ENCODE measurements around the gene ZC3H4.

The ZC3H4 gene

DNA sequence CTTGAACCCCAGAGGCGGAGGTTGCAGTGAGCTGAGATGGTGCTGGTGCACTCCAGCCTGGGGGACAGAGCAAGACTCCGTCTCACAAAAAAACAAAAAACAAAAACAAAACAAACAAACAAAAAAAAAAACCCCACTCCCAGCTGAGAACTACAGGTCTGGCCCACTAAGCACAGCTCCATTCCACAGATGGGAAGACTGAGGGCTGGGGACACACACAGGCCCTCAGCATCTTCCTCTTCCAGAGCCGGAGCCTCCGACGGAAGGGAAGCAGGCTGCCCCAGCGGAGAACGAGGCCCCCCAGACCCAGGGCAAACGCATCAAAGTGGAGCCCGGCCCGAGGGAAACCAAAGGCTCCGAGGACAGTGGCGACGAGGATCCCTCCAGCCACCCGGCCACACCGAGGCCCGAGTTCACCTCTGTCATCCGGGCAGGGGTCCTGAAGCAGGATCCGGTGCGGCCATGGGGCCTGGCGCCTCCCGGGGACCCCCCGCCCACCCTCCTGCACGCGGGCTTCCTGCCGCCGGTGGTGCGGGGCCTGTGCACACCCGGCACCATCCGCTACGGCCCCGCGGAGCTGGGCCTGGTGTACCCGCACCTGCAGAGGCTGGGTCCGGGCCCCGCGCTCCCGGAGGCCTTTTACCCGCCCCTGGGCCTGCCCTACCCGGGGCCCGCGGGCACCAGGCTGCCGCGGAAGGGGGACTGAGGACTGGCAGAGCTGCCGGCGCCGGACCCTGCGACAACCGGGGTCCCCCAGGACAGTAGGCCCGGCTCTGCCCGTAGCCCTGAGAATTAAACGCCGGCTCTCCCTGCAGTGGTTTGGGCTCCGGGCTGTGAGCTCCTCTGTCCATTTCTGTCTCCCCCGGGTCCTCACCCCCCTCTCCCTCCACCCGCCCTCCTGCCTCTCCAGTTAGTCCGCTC is 68.4 kb downstream of the ZC3H4 start:
- DNase-seq, result no peak

GRCh38 chr19:47040869-47041268 is 72.7 kb downstream of the ZC3H4 start:
- no peak for DNase-seq

DNA sequence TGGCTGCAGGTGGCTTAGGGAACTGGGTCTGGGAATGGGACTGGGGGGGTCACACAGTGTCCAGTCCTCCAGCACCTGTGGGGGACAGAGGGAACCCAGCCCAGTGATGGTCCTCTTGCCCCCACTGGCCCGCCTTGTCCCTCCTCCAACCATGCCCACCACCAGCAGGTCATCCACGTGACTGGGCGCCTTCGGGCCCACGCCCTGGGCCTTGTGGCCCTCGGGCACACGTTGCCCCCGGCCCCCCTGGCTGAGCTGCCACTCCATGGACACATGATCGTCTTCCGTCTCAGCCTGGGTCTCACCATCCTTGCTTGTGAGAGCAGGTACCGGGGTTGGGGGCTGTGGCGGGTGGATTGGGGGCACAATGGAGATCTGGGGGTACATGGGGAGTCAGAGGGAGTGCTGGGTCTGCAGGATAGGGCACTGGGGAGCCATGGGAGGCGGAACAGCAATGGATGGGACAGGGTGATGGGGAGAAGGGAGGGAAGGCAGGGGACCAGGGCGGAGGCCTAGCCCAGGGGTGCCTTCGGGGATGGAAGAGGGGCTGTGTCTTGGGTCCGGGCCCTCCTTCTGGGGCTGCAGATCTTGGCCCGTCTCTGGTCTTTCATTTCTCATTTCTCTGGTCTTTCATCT is 74.2 kb downstream of the ZC3H4 start:
- DNase-seq, result no peak

DNA sequence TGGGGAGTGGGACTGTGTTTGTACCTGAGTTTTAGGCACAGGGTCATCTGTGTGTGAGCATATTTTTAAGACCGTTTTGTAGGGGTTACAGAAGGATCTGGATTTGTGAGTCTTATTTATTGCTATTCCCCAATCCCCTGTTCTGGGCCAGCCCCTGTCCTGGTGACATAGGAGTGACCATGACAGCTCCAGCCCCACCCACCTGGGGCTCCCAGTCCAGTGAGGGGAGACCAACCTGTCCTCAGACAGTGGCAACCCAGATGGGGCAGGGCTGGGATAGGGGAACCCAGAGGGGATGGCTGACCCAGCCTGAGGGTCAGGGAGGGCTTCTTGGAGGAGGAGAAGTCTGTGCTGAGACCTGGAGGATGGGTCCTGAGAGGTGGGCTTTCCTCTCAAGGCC is 75.8 kb downstream of the ZC3H4 start:
- no peak for DNase-seq

DNA sequence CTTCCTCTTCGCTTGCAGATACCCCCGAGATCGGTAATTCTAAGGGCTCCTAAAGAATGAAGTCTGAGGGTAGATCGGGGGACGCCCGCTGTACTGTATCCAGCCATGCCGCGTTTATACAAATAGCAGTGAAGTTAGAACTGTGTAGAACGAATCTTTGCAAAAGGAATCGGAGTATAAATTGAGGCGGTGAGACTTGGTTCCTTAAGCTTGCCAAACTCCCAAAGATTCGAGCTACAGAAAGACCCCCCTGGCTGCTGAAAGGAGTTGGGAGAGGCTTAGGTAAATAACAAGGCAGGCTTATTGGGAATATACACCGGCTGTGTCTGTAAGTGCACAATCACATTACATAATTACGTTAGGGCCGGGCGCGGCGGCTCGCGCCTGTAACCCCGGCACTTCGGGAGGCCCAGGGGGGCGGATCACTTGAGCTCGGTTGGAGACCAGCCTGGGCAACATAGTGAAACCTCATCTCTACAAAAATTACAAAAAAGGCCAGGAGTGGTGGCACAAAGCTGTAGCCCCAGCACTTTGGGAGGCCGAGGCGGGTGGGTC is 77.4 kb downstream of the ZC3H4 start:
- DNase-seq, result no peak

- DNase-seq, result peak; percentile 89
Observed at GRCh38 chr19:47035127-47036096, 78.2 kb downstream of the ZC3H4 start.

DNA sequence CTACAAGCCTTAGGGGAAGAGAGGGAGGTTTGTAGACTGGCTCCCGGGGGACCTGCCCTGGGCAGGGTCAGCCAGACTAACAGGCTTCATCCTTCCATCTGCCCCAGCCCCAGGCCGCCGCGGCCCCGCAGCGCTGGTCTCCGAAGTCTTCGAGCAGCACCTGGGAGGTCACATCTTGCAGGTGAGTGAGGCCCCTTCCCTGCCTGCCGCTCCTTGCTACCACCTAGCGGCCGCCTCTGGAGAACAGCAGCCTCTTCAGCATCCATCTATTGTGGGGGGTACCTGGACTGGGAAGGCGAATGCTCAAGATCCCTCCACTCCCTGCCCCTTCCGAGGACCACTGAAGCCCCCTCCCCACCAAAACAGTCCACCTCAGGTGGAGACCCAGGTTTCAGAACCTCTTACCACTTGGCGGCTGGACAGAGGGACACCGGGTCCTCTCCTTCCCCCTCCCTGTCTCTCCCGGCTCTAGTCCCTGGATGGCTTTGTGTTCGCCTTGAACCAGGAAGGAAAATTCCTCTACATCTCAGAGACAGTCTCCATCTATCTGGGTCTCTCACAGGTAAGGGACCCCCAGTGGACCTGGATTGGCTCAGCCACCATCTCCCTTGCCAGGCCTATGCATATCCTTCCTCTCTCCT is 81.3 kb downstream of the ZC3H4 start:
- no peak for DNase-seq

GRCh38 chr19:47028195-47028601 is 85.4 kb downstream of the ZC3H4 start:
- DNase-seq, result no peak

GRCh38 chr19:47027586-47028088 is 85.9 kb downstream of the ZC3H4 start:
- DNase-seq, result no peak

DNA sequence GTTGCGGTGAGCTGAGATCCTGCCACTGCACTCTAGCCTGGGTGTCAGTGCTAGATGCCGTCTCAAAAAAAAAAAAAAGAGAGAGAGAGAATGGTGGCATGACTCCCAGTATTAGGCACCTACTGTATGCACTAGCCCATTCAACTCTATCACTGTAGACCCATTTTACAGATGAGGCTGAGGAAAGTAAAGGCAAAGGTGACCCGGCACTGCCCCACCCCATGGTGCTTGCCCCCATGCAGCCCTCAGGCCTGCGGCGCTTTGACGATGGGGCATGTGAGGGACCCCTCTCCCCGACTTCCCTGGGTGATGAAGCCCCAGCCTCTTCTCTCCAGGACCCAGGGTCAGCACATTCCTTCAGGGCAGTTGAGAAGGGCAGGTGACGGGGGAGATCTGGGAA is 86.7 kb downstream of the ZC3H4 start:
- no peak for DNase-seq

DNA sequence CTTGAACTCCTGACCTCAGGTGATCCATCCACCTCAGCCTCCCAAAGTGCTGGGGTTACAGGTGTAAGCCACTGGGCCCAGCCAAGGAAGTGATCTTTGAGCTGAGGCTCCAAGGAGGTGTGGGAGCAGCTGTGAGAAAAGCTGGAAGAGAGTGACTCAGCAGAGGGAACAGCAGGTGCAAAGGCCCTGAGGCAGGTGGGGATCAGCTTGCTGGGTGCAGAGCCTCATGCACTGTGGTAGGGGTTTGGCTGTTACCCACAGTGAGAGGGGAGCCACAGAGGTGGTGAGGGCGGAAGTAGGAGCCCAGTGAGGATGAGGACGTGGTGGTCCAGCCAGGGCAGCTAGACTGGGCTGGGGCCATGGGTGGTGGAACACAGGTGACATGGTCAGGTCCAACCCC is 87.4 kb downstream of the ZC3H4 start:
- DNase-seq, result no peak

- no peak for DNase-seq
Observed at GRCh38 chr19:47024502-47024901, 89.1 kb downstream of the ZC3H4 start.

- no peak for DNase-seq
Observed at GRCh38 chr19:47023448-47023794, 90.2 kb downstream of the ZC3H4 start.

DNA sequence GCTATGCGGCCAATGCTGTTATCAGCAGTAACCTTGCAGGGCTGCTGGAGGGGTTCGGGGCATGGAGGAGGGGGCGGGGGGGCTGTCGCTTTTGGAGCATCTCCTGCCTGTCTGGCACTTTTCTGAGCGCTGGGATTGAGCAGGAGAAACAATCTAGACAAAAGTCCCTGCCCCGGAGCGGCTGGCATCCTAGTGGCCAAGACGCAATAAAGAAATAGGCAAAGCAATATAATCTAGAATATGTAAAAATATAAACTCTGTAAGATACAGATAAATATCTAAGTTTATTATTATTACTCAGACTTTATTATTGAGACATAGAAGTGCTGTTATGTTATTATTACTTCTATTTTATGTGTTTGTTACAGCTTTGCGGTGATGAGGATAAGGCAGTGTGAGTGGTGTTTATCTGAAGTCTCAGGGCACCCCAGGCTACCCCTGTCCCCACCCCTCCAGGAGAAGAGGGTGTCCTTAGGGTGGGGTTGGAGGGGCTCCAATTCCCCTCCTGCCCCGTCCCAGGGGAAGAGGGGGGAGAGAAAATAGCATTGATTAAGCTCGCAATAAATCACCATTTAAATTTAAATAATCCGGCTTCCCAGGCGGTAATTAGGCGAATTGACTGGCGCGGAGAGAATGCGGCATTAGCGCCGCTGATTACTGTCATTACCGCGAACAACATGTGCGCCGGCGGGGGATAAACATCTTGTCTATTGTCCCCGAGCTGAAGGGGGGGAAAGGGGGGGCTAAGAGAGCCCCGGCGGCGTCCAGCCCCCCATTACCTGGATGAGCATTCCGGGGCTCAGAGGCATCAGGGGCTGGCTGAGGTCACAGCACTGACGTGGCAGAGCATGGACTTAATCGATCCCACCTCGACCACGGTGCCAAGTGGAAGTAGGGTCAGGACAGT is 90.8 kb downstream of the ZC3H4 start:
- no peak for DNase-seq

DNA sequence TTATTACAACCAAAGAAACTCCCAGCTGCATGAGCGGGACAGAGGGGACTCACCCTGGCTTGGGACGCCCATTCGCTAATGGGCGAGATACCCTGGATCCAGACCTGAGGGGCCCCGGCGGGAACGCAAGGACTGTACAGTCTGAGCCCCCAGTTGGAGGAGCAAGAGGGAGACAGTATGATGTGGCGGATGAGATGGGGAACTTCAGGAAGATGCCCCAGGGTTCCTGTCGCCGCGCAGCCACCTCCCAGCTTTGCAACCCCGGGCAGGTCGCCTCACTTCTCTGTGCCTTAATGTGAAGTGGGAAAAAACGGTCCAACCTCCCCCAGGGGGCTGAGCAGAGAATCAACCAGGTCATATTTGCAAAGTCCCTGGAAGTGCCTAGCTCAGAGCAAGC is 91.4 kb downstream of the ZC3H4 start:
- no peak for DNase-seq

DNA sequence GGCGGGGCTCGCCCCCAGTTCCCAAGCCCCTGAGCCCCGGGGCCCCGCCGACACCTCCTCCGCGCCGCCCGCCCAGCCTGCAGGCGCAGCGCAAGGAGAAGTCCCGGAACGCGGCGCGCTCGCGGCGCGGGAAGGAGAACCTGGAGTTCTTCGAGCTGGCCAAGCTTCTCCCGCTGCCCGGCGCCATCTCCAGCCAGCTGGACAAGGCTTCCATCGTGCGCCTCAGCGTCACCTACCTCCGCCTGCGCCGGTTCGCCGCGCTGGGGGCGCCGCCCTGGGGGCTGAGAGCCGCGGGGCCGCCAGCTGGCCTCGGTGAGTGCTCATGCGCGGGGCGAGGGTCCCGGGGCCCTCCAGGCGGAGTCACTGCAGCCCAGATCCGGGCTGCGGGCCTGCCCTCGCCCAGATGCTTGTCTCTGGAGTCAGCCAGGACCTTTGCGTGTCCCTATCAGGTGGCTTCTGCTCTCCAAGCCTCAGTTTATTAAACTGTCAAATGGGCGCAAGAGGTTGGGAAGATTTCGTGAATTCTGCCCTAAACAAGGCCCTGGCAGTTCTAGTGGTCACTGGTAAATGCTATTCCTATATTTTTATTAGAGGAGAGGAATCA is 91.9 kb downstream of the ZC3H4 start:
- no peak for DNase-seq

GRCh38 chr19:47020992-47021496 is 92.5 kb downstream of the ZC3H4 start:
- DNase-seq, result no peak

DNA sequence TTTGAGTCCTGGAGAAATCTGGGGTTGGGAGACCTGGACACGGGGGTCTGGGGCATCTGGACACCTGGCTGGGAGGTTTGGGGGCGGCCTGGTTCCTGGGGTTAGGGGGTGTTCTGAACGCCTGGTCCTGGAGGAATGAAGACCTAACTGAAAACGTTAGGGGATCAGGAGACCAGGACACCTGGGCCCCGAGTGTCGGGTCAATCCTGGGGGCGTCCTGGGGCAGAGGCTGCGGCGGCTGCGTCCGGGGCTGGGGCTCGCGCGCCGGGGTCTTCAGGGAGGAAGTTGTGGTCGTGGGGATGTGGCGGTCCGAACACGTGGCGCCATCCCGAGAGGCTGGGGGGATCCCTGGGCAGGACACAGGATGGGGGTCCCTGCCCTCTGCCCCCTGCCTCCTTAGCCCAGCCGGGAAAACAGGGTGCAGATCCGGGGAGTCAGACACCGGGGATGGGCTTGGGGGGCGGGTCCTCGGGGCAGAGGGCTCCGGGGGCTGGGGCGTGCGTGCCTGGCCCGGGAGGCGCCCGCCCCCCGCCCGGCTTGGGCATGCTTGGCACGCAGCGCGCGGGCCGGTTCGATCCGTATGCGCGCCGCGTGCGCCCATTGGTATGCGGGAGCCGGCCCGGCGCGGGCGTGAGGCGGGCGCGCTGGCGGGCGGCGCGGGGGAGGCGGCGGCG is 93.3 kb downstream of the ZC3H4 start:
- no peak for DNase-seq

GRCh38 chr19:47019431-47020041 is 94.0 kb downstream of the ZC3H4 start, which contains the start of gene NPAS1:
TSS of gene NPAS1 (plus strand) at chr19:47019837. CDS start at chr19:47021048, 1,211 bp downstream.
- no peak for DNase-seq
